ENCODE data around the gene ENDOD1.

The ENDOD1 gene

DNA sequence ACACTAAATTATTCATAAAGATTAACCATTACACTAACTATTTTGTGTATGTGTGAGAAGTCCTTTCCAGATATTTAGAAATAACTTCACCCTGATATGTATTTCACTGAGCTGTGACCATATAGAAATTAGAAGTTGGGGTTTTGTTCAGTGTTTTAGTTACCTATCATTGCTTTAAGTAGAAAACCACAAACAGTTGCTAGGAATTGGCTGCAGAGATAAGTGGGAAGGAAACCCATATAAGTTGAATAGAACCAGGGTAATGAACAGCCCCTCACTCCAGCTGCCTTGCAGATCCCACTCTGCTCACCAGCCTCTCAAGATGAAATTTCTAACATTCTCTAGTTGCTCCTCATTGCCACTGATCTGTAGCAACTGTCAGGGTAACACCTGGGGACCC, 12.7 kb upstream of the ENDOD1 start:
- DNase-seq: no peak

DNA sequence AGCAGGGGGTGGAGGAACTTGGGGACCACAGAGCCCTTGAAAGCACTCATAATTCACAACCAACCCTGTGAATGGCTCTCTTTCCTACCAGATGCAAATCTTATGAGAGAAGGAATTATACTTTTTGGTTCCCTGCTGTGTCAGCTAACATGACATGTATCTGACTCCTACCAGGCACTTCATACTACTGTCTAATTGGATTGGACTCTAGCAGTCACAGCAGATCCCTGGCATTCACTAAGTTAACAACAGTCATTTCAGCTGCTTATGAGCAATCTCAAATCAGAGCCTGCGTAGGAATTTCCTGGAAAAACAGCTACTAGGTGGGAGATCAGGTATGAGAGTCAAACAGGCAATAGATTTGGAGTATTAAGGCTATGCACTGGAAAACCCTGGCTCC, 11.1 kb upstream of the ENDOD1 start:
- DNase-seq: no peak

GRCh38 chr11:95081010-95081409, 8.6 kb upstream of the ENDOD1 start:
- no peak for DNase-seq

- DNase-seq: no peak
Measured at GRCh38 chr11:95081412-95081811, 8.2 kb upstream of the ENDOD1 start.

GRCh38 chr11:95082576-95083001, 7.1 kb upstream of the ENDOD1 start:
- DNase-seq: no peak

DNA sequence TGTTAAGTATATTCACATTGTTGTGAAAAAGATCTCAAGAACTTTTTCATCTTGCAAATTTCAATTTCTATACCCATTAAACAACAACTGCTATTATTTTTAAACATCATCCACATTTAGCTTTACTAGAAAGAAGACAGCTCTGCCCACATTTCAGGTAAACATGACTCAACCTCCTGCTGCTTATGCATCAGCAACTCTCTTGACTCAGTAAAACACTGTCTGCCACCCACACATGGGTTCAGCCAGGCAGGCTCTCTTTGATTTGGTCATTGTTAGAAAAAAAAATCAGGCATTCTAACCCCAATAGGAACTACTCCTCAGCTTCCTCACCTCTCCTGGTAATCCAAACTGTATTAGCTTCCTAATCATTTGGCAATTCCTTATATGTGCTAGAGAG, 5.1 kb upstream of the ENDOD1 start:
- no peak for DNase-seq

DNA sequence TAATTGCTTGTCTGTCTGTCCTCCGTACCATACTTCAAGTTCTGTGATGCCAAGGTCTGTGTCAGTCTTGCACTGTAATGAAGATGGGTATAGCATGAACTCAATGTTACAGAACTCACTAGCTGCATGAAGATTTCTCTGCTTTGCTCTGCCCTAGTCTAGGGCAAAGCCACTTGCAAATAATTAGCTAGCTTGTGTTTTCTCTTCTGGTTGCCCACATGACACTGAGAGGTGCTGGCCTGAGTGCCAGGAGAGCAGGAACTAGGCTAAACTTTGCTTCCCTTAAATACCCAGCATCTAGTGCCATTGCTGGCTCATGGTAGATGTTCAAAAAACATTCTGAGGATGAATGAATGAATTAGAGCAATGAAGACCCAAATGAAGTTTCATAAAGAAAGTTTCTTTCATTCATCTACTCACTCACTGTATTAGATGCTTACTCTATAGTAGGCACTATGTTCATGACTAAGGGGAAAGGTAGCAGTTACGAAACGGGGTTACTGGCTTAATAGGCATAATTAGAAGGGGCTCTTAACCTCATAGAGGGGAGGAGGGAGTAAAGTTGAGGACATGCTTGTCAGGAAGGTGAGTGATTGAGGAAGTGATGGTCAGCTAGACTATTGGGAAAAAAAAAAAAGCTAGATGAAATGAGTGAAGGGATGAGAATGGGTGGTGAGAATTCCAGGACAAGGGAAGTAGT, 4.4 kb upstream of the ENDOD1 start:
- DNase-seq: no peak

GRCh38 chr11:95086151-95086550, 3.5 kb upstream of the ENDOD1 start:
- no peak for DNase-seq

- DNase-seq: no peak
Measured at GRCh38 chr11:95086836-95087570, 2.6 kb upstream of the ENDOD1 start.

DNA sequence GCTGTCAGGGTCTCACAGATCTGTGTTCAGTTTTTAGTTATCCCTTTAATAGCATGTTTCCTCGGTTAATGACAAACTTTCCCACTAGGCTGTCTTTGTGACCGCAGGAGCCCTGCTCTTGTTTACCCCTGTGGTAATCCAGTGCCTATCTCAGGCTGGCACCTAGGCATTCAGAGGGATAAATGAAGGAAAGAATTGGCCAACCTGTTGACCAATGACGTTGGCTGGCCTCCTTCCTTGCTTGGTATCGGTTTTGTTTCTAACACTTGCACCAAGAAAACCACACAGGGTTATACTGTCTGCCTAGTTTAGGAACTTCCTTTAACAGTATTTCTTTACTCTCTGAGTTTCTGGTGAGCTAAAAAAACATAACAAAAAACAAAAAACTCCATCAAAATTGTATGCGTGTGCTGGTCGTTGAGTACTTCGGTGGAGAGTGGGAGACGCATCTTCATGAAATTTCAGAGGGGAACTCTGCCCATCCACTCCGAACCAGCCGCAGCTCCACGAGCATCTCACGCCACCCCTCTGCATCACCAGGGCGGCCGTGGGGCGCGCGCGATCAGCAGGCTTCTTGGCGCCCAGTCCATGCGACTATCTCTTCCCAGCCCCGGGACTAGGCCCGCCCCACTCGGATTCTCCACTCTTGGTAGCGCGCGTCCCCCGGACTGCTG, 563 bp upstream of the ENDOD1 start:
- peak in 1 of 2 donors; percentile 49 for DNase-seq

DNA sequence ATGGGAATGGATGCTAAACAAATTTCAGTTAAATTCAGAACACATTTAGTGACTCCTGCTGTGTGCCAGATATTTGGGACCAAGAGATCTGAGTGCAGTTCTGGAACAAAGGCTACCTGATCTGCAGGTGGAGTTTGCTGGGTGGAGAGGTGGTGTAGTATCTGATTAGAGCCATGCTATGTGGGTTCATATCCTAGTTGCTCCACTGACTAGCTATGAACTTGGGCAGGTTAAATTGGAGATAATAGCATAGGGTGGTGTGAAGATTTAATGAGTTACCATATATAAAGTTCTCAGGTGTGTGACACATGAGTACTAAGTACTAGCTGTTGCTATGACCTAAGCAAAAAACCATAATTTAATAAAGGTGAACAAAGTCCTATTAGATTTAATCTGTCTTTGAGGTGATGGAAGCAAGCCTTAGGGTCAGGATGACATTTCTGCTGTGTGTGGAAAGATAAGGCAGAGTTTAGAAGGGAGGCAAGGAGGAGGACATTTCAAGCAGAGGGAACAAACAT, 2.1 kb downstream of the ENDOD1 start:
- no peak for DNase-seq

- DNase-seq: no peak
Measured at GRCh38 chr11:95092549-95093324, 3.1 kb downstream of the ENDOD1 start.

GRCh38 chr11:95093548-95093947, 3.9 kb downstream of the ENDOD1 start:
- no peak for DNase-seq

GRCh38 chr11:95095858-95096587, 6.4 kb downstream of the ENDOD1 start:
- peak in 1 of 2 donors; percentile 72 for DNase-seq

DNA sequence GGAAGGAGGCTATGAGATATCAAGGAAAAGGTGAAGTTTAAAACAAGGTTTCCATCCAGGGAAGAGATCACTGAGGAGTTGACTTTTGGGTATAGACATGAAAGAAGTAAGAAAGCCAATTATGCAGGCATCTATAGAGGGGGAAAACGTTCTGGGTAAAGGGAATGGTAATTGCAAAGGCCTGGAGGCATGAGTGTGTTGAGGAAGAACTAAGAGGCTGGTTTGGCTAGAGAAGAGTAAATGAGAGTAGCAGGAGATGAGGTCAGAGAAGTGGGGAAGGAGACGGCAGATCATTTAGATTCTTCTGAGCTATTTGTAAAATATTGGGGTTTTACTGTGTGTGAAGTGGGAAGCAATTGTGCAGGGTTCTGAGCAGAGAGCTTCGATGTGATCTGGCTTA, 7.6 kb downstream of the ENDOD1 start:
- DNase-seq: no peak

DNA sequence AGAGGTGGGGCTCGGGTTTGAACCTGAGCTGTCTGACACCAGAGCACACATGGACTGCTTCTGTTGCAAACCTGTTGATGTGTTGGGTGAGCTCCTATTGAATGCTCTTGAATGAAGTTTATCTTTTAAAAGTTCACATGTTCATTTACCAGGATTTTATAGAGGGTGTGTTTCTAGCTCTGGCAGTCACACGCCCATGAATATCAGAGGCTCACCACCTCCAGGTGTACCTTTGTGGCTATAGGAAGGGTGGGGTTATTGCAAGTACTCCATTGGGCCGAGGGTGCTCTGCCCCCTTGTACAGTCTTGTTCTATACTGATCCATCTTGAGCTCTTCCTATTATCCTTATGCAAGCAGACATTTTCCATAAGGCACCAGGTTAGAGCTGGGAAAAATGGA, 9.2 kb downstream of the ENDOD1 start:
- no peak for DNase-seq

GRCh38 chr11:95100191-95100648, 10.6 kb downstream of the ENDOD1 start:
- no peak for DNase-seq

GRCh38 chr11:95100856-95101507, 11.3 kb downstream of the ENDOD1 start:
- DNase-seq: no peak

- DNase-seq: no peak
Measured at GRCh38 chr11:95101935-95102334, 12.3 kb downstream of the ENDOD1 start.

DNA sequence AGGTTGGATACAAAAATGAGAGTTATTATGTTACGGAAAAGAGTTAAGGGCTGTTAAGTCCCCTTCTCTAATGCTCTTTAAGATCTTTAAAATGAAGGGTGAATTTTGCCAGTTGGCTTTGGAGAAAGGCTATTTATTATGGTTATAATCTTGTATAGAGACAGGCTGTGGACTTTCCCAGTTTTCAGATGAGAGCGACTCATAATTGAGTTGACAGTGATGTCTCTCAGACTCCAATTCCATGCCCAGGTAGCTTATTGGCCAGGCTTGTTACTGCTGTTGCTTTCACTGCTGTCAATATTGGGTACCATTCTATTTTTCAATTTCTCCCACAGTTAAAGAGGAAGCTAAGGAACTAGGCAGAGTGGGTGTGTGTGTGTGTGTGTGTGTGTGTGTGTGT, 13.1 kb downstream of the ENDOD1 start:
- no peak for DNase-seq

GRCh38 chr11:95103701-95104100, 14.1 kb downstream of the ENDOD1 start:
- no peak for DNase-seq
